GM13976 (cell line): Measurements from ENCODE around the gene SLC25A21.

Experiments used
- DNase-seq: peaks from one replicate; pipeline ENCODE4 v3.0.0; 2012; ENCODE audit warnings: low spot score
- in situ Hi-C: fragments of 300-500 bp; cut with MboI; formaldehyde crosslinking; loops from one replicate; pipeline ENCODE4 v1.12.0; 2022; ENCODE audit warnings: low sequenced_read_pairs, mixed read lengths, inconsistent platforms; ENCODE audit not compliant: unreplicated experiment
- TF ChIP-seq, protein P1 (sequence below): IDR thresholded peaks from 2 replicates; pipeline ENCODE4 v1.5.1; 2012; ENCODE audit warnings: borderline replicate concordance, mild to moderate bottlenecking; ENCODE audit not compliant: insufficient read depth; ENCODE audit errors: extremely low read depth, missing control alignments, control extremely low read depth

SLC25A21 gene

DNA sequence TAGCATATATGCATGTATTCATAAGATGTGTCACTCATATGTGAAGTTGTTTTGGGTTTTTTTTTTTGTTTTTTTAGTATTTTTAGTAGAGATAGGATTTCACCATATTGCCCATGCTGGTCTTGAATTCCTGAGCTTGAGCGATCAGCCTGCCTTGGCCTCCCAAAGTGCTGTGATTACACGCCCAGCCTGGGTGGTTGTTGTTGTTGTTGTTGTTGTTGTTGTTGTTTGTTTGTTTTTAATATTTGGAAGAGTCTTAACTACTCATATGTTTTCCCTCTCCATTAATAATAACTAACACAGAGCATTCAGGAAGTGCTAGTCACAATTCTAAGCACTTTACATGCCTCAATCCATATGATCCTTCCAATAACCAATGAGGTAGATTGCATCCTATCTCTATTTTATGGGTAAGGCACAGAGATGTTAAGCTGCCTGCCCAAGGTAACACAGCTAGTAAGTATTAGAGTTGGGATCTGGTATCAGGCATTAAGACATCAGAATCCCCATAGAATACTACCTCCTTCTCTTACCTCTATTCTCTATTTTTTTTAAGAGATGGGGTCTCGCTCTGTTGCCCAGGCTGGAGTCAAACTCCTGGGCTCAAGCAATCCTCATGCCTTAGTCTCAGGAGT, 27.6 kb downstream of the SLC25A21 start:
- no peak for DNase-seq
- in situ Hi-C loops: no loop called here
- TF ChIP-seq, protein P1, sequence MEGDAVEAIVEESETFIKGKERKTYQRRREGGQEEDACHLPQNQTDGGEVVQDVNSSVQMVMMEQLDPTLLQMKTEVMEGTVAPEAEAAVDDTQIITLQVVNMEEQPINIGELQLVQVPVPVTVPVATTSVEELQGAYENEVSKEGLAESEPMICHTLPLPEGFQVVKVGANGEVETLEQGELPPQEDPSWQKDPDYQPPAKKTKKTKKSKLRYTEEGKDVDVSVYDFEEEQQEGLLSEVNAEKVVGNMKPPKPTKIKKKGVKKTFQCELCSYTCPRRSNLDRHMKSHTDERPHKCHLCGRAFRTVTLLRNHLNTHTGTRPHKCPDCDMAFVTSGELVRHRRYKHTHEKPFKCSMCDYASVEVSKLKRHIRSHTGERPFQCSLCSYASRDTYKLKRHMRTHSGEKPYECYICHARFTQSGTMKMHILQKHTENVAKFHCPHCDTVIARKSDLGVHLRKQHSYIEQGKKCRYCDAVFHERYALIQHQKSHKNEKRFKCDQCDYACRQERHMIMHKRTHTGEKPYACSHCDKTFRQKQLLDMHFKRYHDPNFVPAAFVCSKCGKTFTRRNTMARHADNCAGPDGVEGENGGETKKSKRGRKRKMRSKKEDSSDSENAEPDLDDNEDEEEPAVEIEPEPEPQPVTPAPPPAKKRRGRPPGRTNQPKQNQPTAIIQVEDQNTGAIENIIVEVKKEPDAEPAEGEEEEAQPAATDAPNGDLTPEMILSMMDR: no peak

DNA sequence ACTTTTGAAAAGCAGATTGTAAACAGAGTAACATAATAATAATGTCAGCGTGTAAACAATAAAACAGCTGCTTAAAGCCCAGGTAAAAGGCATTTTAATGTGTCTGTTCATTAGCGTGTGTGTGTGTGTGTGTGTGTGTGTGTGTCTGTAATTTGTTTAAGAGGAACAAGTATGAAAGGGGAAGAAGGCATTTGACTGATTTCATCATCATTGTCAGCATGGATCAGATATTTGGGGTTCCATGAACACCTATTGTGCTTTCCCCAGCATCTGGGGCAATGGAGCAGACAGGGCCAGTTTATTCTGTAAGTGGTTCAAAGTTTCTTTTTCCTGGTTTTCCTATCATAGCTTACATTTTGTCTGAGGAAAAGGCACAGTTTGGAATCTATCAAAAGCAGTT, 28.9 kb downstream of the SLC25A21 start:
- TF ChIP-seq, protein P1: no peak
- DNase-seq: no peak
- in situ Hi-C loops: no loop called here

DNA sequence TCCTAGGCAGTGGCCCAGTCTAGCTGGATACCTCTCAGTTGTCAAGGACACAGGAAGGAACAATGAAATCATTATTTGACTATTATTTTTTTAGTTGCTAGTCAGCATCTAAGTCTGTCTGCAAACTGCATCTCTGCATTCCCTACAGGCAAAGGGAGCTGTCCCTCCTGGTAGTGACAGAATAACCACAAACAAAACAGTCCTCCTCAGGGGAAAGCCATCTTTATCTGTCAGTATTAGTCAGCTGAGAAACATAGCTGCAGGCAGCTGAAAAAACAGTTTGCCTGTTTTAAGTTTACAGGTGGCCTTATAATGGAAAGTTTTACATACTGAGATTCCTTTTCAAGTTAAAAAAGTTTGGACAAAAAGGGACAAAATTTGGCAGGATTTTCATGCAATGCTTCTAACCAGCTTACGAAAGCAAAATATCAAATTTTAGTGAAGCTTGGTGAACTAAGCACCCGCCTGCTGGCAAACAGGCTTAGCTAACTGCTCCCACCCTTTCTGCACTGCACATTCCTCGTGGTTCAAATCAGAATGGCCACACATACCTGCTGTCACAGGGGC, 29.5 kb downstream of the SLC25A21 start:
- DNase-seq: no peak
- TF ChIP-seq, protein P1: no peak
- in situ Hi-C loops: no loop called here

DNA sequence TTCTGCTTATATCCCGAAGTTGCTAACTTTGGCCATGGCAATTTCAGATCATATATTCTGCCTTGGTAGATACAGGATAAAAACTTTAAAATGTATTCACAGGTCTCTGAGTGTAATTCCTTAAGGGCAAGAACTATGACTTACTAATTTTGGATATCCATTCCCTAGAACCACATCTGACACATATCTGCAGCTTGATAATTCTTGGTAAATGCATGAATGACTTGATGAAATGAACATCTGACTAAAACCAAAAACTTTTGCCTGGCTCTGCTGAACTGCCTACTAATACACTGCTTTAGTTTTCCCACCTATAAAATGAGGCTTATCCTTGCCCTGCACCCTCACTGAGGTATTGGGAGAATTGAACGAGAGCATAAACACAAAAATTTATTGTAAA, 32.2 kb downstream of the SLC25A21 start:
- DNase-seq: no peak
- TF ChIP-seq, protein P1: no peak
- in situ Hi-C loops: no loop called here

DNA sequence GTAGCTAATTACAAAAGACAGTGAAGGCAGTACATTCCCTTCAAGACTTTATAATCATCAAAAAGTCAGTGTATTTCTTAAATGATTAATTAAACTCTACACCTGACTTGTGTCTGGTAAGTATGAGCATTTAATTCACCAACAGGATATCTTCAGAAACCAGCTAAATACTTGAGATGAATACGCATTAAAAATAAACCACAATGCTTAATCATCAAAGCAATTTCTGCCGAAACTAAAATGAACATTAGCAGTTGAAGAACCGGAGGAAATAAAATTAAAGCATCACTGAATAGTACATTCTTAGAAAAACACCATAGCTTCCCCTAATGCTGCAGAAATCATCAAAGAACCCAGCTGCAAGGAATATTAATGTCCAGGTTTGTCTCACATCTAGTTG, 32.7 kb downstream of the SLC25A21 start:
- TF ChIP-seq, protein P1: no peak
- in situ Hi-C loops: no loop called here
- DNase-seq: no peak

DNA sequence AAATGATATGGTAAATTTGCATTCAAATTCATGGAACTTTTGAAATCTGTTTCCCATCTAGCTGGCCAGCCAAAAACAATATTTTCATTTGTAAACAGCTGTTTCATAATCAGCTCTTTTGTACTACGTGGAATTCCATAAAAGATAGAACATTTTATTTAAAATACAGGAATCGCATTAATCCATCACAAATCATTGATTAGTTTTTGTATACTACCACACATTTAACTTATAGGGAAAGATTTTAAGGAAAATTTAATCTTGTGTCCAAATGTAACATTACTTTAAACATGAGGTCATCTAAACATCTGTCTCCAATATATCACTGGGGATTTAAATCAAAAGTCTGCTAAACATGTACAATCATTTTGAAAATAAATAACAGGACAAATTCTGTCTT, 33.5 kb downstream of the SLC25A21 start:
- TF ChIP-seq, protein P1: no peak
- no peak for DNase-seq
- in situ Hi-C loops: no loop called here
